K562 (cell line): ENCODE results near the gene PUSL1. TPM values are rescaled to one million over a fixed set of nuclear protein-coding genes. Genes with fewer than 3 reads are reported as not detected.

Source experiments
- BCOR ChIP-seq: fragments of 450-650 bp; IDR thresholded peaks from 2 replicates; pipeline ENCODE4 v1.6.1; 2016
- ELF1 ChIP-seq: fragments of 200-800 bp; sonication (Bioruptor generic); IDR thresholded peaks from 2 replicates; pipeline ENCODE4 v1.6.1; 2016; ENCODE audit warnings: missing genetic modification characterization, missing compliant biosample characterization
- FIP1L1 ChIP-seq: fragments of 200-400 bp; formaldehyde crosslinking; IDR thresholded peaks from 2 replicates; pipeline ENCODE4 v1.6.1; 2018; ENCODE audit warnings: mild to moderate bottlenecking, low read depth, low read length; ENCODE audit not compliant: poor library complexity, severe bottlenecking
- HOXB6 ChIP-seq: fragments of 250-450 bp; sonication (Bioruptor Pico); IDR thresholded peaks from 2 replicates; pipeline ENCODE4 v1.5.1; 2022; ENCODE audit warnings: mild to moderate bottlenecking, borderline replicate concordance
- LEF1 ChIP-seq: fragments of 450-650 bp; IDR thresholded peaks from 2 replicates; pipeline ENCODE4 v1.6.1; 2016; ENCODE audit warnings: mild to moderate bottlenecking
- NCOR1 ChIP-seq: fragments of 450-650 bp; IDR thresholded peaks from 2 replicates; pipeline ENCODE4 v1.6.1; 2016; ENCODE audit warnings: mild to moderate bottlenecking, moderate library complexity
- PHF20 ChIP-seq: fragments of 450-650 bp; IDR thresholded peaks from 2 replicates; pipeline ENCODE4 v1.6.1; 2018; ENCODE audit not compliant: partially characterized antibody
- POLR2G ChIP-seq: fragments of 200-400 bp; formaldehyde crosslinking; IDR thresholded peaks from 2 replicates; pipeline ENCODE4 v1.6.1; 2017; ENCODE audit warnings: low read depth, mild to moderate bottlenecking, antibody characterized with exemption, low read length, moderate library complexity
- POU5F1 ChIP-seq: fragments of 150-350 bp; IDR thresholded peaks from 2 replicates; pipeline ENCODE4 v1.6.1; 2014; ENCODE audit warnings: borderline replicate concordance, low read length, low read depth, mild to moderate bottlenecking; ENCODE audit not compliant: partially characterized antibody
- SIRT6 ChIP-seq: IDR thresholded peaks from one replicate; pipeline ENCODE4 v1.6.1; 2012; ENCODE audit warnings: low read depth, mild to moderate bottlenecking, control low read depth, inconsistent platforms, low read length, moderate library complexity
- SMAD3 ChIP-seq: fragments of 450-650 bp; formaldehyde crosslinking; conservative IDR thresholded peaks from 2 replicates; pipeline ENCODE4 v1.4.0; 2020; ENCODE audit warnings: mild to moderate bottlenecking
- ZBTB1 ChIP-seq: sonication (generic); formaldehyde crosslinking; IDR thresholded peaks from 2 replicates; pipeline ENCODE4 v1.8.1; 2023; ENCODE audit warnings: missing genetic modification reagents, low read depth, mild to moderate bottlenecking, borderline replicate concordance
- ZSCAN29 ChIP-seq: fragments of 450-650 bp; IDR thresholded peaks from 2 replicates; pipeline ENCODE4 v1.6.1; 2017
- polyA plus RNA-seq, 8 experiments: library from polyadenylated mRNA; depleted of rRNA in 4 of 8; stranded (reverse) in 5 of 8; unstranded in 3 of 8; fragments of >200 nt; fragmentation: Nextera tagmentation in 2 of 8; fragmentation: Illumina TruSeq in 1 of 8; extraction: Ambion mirVana in 2 of 8; extraction: Trizol in 1 of 8; gene quantifications; 2 replicates each; pipeline versions ENCODE4 v1.2.1 to v1.2.3, GENCODE V29; 2011 to 2014; ENCODE audit warnings: inconsistent platforms in 1 of 8, missing spikeins in 1 of 8
- total RNA-seq, 7 experiments: library from RNA; depleted of rRNA in 6 of 7; stranded (reverse); fragments of >200 nt in 6 of 7; fragmentation: Illumina TruSeq in 2 of 7; extraction: Trizol in 2 of 7; gene quantifications; 2 replicates each; pipeline versions ENCODE4 v1.2.1 to v1.2.3, GENCODE V29; 2011 to 2021; ENCODE audit warnings: low replicate concordance in 1 of 7
- TF ChIP-seq, protein P1 (sequence below): fragments of 450-650 bp; IDR thresholded peaks from 2 replicates; pipeline ENCODE4 v1.6.1; 2018; ENCODE audit not compliant: partially characterized antibody
- TF ChIP-seq, protein P2 (sequence below): fragments of 250-450 bp; sonication (Bioruptor Pico); IDR thresholded peaks from 2 replicates; pipeline ENCODE4 v1.5.0; 2020; ENCODE audit warnings: mild to moderate bottlenecking, borderline replicate concordance
- TF ChIP-seq, protein P3 (sequence below): sonication (generic); formaldehyde crosslinking; IDR thresholded peaks from 2 replicates; pipeline ENCODE4 v1.8.0; 2023; ENCODE audit warnings: mild to moderate bottlenecking, missing genetic modification reagents
- TF ChIP-seq, protein P4 (sequence below): fragments of 450-650 bp; formaldehyde crosslinking; IDR thresholded peaks from 2 replicates; pipeline ENCODE4 v1.4.0; 2022; ENCODE audit warnings: missing genetic modification characterization

The PUSL1 gene
- total and polyA plus RNA-seq, 9 of the 15 experiments (the other 6 are each of a cell fraction or from before 2014, with no cell fraction given): 0.62 to 86.9 (median 13.6) TPM

DNA sequence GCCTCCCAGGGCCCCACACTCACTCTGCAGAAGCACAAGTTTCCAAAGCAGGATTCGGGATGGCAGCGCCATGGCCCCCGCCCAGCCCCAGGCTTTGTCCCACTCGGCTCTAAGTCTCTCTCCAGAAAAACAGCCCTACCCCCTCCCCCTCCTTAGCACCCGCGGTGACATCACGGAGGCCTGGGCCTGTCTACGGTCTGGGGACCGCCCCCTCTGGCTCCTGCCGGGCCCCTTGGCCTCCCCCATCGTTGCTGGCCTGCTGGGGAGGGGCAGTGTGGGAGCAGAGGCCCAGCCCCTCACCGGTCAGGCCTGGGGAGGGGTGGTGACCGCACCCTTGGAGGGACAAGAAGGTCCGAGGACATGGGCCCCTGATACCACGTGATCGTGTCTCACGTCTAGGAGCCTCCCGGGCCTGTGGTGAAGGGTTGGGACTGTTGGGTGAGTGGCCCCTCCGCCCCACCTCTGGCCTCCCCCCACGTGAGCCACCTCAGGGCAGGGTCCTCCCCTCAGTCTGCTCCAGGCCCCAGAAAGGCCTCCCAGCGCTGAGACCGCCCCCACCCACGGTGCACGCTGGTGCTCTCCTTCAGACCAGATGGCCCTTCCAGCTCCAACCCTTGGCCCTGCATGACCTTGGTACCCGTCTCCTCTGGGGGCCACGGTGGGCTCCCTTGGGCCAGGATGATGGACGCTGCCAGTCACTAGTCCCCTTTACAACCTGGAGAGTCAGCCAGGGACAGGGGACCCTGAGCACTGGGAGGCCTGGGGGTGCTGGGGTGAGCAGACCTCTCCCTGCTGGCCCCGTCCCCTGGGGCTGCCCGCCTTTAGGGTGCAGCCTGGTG lies 50.3 kb downstream of the PUSL1 start, which contains the start of gene MXRA8 (continued):
- TF ChIP-seq, protein P1, sequence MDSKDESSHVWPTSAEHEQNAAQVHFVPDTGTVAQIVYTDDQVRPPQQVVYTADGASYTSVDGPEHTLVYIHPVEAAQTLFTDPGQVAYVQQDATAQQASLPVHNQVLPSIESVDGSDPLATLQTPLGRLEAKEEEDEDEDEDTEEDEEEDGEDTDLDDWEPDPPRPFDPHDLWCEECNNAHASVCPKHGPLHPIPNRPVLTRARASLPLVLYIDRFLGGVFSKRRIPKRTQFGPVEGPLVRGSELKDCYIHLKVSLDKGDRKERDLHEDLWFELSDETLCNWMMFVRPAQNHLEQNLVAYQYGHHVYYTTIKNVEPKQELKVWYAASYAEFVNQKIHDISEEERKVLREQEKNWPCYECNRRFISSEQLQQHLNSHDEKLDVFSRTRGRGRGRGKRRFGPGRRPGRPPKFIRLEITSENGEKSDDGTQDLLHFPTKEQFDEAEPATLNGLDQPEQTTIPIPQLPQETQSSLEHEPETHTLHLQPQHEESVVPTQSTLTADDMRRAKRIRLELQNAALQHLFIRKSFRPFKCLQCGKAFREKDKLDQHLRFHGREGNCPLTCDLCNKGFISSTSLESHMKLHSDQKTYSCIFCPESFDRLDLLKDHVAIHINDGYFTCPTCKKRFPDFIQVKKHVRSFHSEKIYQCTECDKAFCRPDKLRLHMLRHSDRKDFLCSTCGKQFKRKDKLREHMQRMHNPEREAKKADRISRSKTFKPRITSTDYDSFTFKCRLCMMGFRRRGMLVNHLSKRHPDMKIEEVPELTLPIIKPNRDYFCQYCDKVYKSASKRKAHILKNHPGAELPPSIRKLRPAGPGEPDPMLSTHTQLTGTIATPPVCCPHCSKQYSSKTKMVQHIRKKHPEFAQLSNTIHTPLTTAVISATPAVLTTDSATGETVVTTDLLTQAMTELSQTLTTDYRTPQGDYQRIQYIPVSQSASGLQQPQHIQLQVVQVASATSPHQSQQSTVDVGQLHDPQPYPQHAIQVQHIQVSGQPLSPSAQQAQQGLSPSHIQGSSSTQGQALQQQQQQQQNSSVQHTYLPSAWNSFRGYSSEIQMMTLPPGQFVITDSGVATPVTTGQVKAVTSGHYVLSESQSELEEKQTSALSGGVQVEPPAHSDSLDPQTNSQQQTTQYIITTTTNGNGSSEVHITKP: peak; percentile 54
- TF ChIP-seq, protein P2, sequence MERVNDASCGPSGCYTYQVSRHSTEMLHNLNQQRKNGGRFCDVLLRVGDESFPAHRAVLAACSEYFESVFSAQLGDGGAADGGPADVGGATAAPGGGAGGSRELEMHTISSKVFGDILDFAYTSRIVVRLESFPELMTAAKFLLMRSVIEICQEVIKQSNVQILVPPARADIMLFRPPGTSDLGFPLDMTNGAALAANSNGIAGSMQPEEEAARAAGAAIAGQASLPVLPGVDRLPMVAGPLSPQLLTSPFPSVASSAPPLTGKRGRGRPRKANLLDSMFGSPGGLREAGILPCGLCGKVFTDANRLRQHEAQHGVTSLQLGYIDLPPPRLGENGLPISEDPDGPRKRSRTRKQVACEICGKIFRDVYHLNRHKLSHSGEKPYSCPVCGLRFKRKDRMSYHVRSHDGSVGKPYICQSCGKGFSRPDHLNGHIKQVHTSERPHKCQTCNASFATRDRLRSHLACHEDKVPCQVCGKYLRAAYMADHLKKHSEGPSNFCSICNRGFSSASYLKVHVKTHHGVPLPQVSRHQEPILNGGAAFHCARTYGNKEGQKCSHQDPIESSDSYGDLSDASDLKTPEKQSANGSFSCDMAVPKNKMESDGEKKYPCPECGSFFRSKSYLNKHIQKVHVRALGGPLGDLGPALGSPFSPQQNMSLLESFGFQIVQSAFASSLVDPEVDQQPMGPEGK (CRISPR knock-in tag): no peak
- TF ChIP-seq ZSCAN29 (no peak), SIRT6 (no peak), PHF20 (peak; percentile 44), FIP1L1 (peak; percentile 53), NCOR1 (no peak), BCOR (no peak), HOXB6 (CRISPR knock-in tag) (no peak), LEF1 (peak; percentile 79), POU5F1 (no peak), POLR2G (peak; percentile 79), ELF1 (no peak), ZBTB1 (CRISPR knock-in tag) (no peak), SMAD3 (no peak)
- TF ChIP-seq, protein P3, sequence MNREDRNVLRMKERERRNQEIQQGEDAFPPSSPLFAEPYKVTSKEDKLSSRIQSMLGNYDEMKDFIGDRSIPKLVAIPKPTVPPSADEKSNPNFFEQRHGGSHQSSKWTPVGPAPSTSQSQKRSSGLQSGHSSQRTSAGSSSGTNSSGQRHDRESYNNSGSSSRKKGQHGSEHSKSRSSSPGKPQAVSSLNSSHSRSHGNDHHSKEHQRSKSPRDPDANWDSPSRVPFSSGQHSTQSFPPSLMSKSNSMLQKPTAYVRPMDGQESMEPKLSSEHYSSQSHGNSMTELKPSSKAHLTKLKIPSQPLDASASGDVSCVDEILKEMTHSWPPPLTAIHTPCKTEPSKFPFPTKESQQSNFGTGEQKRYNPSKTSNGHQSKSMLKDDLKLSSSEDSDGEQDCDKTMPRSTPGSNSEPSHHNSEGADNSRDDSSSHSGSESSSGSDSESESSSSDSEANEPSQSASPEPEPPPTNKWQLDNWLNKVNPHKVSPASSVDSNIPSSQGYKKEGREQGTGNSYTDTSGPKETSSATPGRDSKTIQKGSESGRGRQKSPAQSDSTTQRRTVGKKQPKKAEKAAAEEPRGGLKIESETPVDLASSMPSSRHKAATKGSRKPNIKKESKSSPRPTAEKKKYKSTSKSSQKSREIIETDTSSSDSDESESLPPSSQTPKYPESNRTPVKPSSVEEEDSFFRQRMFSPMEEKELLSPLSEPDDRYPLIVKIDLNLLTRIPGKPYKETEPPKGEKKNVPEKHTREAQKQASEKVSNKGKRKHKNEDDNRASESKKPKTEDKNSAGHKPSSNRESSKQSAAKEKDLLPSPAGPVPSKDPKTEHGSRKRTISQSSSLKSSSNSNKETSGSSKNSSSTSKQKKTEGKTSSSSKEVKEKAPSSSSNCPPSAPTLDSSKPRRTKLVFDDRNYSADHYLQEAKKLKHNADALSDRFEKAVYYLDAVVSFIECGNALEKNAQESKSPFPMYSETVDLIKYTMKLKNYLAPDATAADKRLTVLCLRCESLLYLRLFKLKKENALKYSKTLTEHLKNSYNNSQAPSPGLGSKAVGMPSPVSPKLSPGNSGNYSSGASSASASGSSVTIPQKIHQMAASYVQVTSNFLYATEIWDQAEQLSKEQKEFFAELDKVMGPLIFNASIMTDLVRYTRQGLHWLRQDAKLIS (CRISPR knock-in tag): no peak
- TF ChIP-seq, protein P4, sequence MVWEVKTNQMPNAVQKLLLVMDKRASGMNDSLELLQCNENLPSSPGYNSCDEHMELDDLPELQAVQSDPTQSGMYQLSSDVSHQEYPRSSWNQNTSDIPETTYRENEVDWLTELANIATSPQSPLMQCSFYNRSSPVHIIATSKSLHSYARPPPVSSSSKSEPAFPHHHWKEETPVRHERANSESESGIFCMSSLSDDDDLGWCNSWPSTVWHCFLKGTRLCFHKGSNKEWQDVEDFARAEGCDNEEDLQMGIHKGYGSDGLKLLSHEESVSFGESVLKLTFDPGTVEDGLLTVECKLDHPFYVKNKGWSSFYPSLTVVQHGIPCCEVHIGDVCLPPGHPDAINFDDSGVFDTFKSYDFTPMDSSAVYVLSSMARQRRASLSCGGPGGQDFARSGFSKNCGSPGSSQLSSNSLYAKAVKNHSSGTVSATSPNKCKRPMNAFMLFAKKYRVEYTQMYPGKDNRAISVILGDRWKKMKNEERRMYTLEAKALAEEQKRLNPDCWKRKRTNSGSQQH (CRISPR knock-in tag): no peak
